Panc1 (cell line): ENCODE measurements around the gene IFNE. TPM values are rescaled to one million over a fixed set of nuclear protein-coding genes. Genes with fewer than 3 reads are reported as not detected.
A peak's percentile ranks its signal among the peaks of the same experiment; 100 is the strongest.

Experiments used
- ATAC-seq: fragments of 200-7000 bp; cut with Tn5 transposase; 2 replicates; pipeline ENCODE4 v1.9.1; 2020; ENCODE audit warnings: mild to moderate bottlenecking, moderate library complexity
- BruUV-seq: library from RNA; stranded (reverse); fragments of 400-500 nt; replicated peaks from 2 replicates; lab custom pipeline; 2021; lab: Mats Ljungman, UMichigan
- CTCF ChIA-PET: fragments of 300-600 bp; sonication (Branson Sonifier 250); formaldehyde crosslinking; loops from one replicate; lab custom pipeline; 2022; ENCODE audit warnings: antibody characterized with exemption; lab: Charles Lee
- POLR2A ChIA-PET: fragments of 300-600 bp; sonication (Branson Sonifier 250); formaldehyde crosslinking; loops from one replicate; lab custom pipeline; 2022; ENCODE audit warnings: antibody characterized with exemption; lab: Charles Lee
- DNase-seq: peaks from one replicate; pipeline ENCODE4 v3.0.0-alpha.2; 2010; ENCODE audit warnings: low read depth, low spot score
- H3K27ac ChIP-seq: 2 replicates; pipeline ENCODE4 v1.5.1; 2011; ENCODE audit warnings: mild to moderate bottlenecking, low read length, inconsistent platforms
- H3K27me3 ChIP-seq: fragments of 200-500 bp; sonication (Bioruptor generic); 2 replicates; pipeline ENCODE4 v1.6.0; 2014; ENCODE audit warnings: low read length, inconsistent platforms; ENCODE audit not compliant: control insufficient read depth, insufficient read depth
- H3K36me3 ChIP-seq: fragments of 200-500 bp; sonication (Bioruptor generic); 2 replicates; pipeline ENCODE4 v1.5.1; 2014; ENCODE audit warnings: inconsistent platforms, mild to moderate bottlenecking, low read length, moderate library complexity; ENCODE audit not compliant: control insufficient read depth, insufficient read depth
- H3K4me1 ChIP-seq: 2 replicates; pipeline ENCODE4 v1.5.1; 2011; ENCODE audit warnings: inconsistent platforms, mild to moderate bottlenecking, low read length, moderate library complexity; ENCODE audit not compliant: control insufficient read depth, insufficient read depth
- H3K4me3 ChIP-seq, 2 experiments: 2 replicates each; pipeline ENCODE4 v1.5.1; 2011 to 2012; ENCODE audit warnings: low read depth in 2 of 2, low read length in 2 of 2, mild to moderate bottlenecking in 2 of 2, inconsistent platforms in 1 of 2, moderate library complexity in 1 of 2
- H3K9me3 ChIP-seq: fragments of 200-500 bp; sonication (Bioruptor generic); 2 replicates; pipeline ENCODE4 v1.5.1; 2014; ENCODE audit warnings: low read depth, mild to moderate bottlenecking, inconsistent platforms, low read length, moderate library complexity; ENCODE audit not compliant: control insufficient read depth, insufficient read depth
- CTCF ChIP-seq: fragments of 450-650 bp; IDR thresholded peaks from 2 replicates; pipeline ENCODE4 v1.5.1; 2017; ENCODE audit warnings: mild to moderate bottlenecking
- POLR2AphosphoS5 ChIP-seq: IDR thresholded peaks from 2 replicates; pipeline ENCODE4 v1.6.1; 2012; ENCODE audit warnings: mild to moderate bottlenecking, low read depth, low read length, moderate library complexity
- REST ChIP-seq, 2 experiments: IDR thresholded peaks; 2 replicates each; pipeline ENCODE4 v1.6.1; 2011 to 2012; ENCODE audit warnings: low read depth in 2 of 2, control low read depth in 1 of 2, low read length in 1 of 2, mild to moderate bottlenecking in 1 of 2, moderate library complexity in 1 of 2; ENCODE audit not compliant: insufficient read depth in 1 of 2
- SIN3A ChIP-seq: IDR thresholded peaks from 2 replicates; pipeline ENCODE4 v1.6.1; 2012; ENCODE audit warnings: low read depth, mild to moderate bottlenecking, low read length, moderate library complexity, borderline replicate concordance; ENCODE audit not compliant: insufficient read depth
- TCF7L2 ChIP-seq: IDR thresholded peaks from 2 replicates; pipeline ENCODE4 v1.6.1; 2011; ENCODE audit warnings: mild to moderate bottlenecking, low read depth, low read length, inconsistent platforms
- in situ Hi-C: cut with HindIII; loops from 2 replicates; pipeline ENCODE4 v1.10.0; 2016; ENCODE audit warnings: low sequenced_read_pairs, low pct_unique_long_range_greater_than_20kb
- intact Hi-C: fragments of 100-400 bp; cut with micrococcal nuclease; formaldehyde crosslinking; loops from one replicate; pipeline ENCODE4 v1.10.0; 2022; ENCODE audit not compliant: unreplicated experiment
- total RNA-seq: library from RNA; stranded (reverse); gene quantifications from one replicate; pipeline ENCODE4 v1.2.1, GENCODE V29; 2021; ENCODE audit not compliant: unreplicated experiment

IFNE gene
- total RNA-seq, 1 experiment from 2014 or later = 0.44 TPM

- POLR2A ChIA-PET = no interaction called here
- TF ChIP-seq POLR2AphosphoS5 (no peak), TCF7L2 (no peak), REST (IDR thresholded peaks at IDR 0.05; ENCODE audit: insufficient read depth in 1 of 2, low read depth in 2 of 2, low read length in 1 of 2) (no peak), CTCF (peak; percentile 51), SIN3A (no peak)
- DNase-seq = peak; percentile 15
These were observed 26.8 kb downstream of the IFNE start for GRCh38 chr9:21455320-21455719.

GRCh38 chr9:21454149-21454548 lies 28.0 kb downstream of the IFNE start:
- no peak for DNase-seq
- BruUV-seq = no TSS peak
- intact Hi-C loops (no loop called here), in situ Hi-C loops (no loop called here)
- H3K27ac ChIP-seq = no peak overlapping the region
- no peaks in the 10 kb centered on the region for H3K4me1 ChIP-seq
- H3K27me3 ChIP-seq = no peaks in the 10 kb centered on the region
- ChIA-PET POLR2A (no interaction called here), CTCF (no interaction called here)
- no peak for TF ChIP-seq CTCF
- TF ChIP-seq POLR2AphosphoS5 = no peak
- no peak for TF ChIP-seq REST (IDR thresholded peaks at IDR 0.05; ENCODE audit: insufficient read depth in 1 of 2, low read depth in 2 of 2, low read length in 1 of 2)
- no peak for TF ChIP-seq TCF7L2
- no peak for TF ChIP-seq SIN3A
- H3K4me3 ChIP-seq = no peak overlapping the region
- no peaks in the 10 kb centered on the region for H3K9me3 ChIP-seq
- no peaks in the 10 kb centered on the region for H3K36me3 ChIP-seq
- ATAC-seq = no peak

More at GRCh38 chr9:21455320-21455719, 26.8 kb downstream of the IFNE start:
- H3K4me1 ChIP-seq = no peaks in the 10 kb centered on the region
- in situ Hi-C loops = no loop called here
- BruUV-seq = no TSS peak
- no peaks in the 10 kb centered on the region for H3K36me3 ChIP-seq
- intact Hi-C loops = no loop called here
- no peak overlapping the region for H3K4me3 ChIP-seq
- no peak for ATAC-seq
- H3K9me3 ChIP-seq = no peaks in the 10 kb centered on the region
- no peaks in the 10 kb centered on the region for H3K27me3 ChIP-seq
- H3K27ac ChIP-seq = no peak overlapping the region
- CTCF ChIA-PET = no interaction called here
